Uterus (tissue), 4 donors: ENCODE results near the gene USP6. TPM values are rescaled to one million over a fixed set of nuclear protein-coding genes. Genes with fewer than 3 reads are reported as not detected.
"Not testable (repeated sequence)": the region's sequence is repeated elsewhere in the genome, so short reads cannot be mapped to it uniquely, and the experiment has no call there.

Experiments used
- DNase-seq, 2 donors: peaks; one replicate each; pipeline ENCODE4 v3.0.0-alpha.2; 2019 to 2020
- H3K27ac ChIP-seq, 2 donors: fragments of 200-600 bp; sonication (generic); 1 replicate in 1 of 2; 2 replicates in 1 of 2; pipeline ENCODE4 v1.5.1; 2016 to 2018
- H3K27me3 ChIP-seq, 2 donors: fragments of 200-600 bp; sonication (generic); one replicate each; pipeline ENCODE4 v1.5.1; 2018 to 2019; ENCODE audit warnings: control low read depth in 1 of 2
- H3K36me3 ChIP-seq, 2 donors: fragments of 200-600 bp; sonication (generic); one replicate each; pipeline ENCODE4 v1.5.1; 2019; ENCODE audit warnings: control low read depth in 1 of 2
- H3K4me1 ChIP-seq, 2 donors: fragments of 200-600 bp; sonication (generic); one replicate each; pipeline ENCODE4 v1.5.1; 2018 to 2019; ENCODE audit warnings: control low read depth in 1 of 2
- H3K4me3 ChIP-seq, 2 donors: fragments of 200-600 bp; sonication (generic); 1 replicate in 1 of 2; 2 replicates in 1 of 2; pipeline ENCODE4 v1.5.1; 2018 to 2019; ENCODE audit warnings: mild to moderate bottlenecking in 1 of 2
- H3K9me3 ChIP-seq, 2 donors: fragments of 200-600 bp; sonication (generic); one replicate each; pipeline ENCODE4 v1.5.1; 2019; ENCODE audit warnings: control low read depth in 1 of 2
- POLR2A ChIP-seq, 2 donors: fragments of 450-650 bp; IDR thresholded peaks; one replicate each; pipeline ENCODE4 v1.6.1; 2016; ENCODE audit warnings: antibody characterized with exemption in 2 of 2, mild to moderate bottlenecking in 1 of 2, moderate library complexity in 1 of 2
- intact Hi-C: fragments of 100-400 bp; cut with DNase I; formaldehyde crosslinking; loops from one replicate; pipeline ENCODE4 v1.15.1; 2023; ENCODE audit warnings: low total_unique reads
- total RNA-seq, 4 donors: library from RNA; depleted of rRNA in 3 of 4; stranded (reverse); fragments of >200 nt in 3 of 4; gene quantifications; one replicate each; pipeline versions ENCODE4 v1.1.0 to v1.2.4, GENCODE V29; 2014 to 2023
- TF ChIP-seq, protein P1 (sequence below), 4 experiments: fragments of 200-600 bp in 2 of 4; fragments of 450-650 bp in 2 of 4; sonication (generic) in 2 of 4; IDR thresholded peaks; one replicate each; pipeline ENCODE4 v1.5.1; 2016 to 2019; ENCODE audit warnings: antibody characterized with exemption in 4 of 4, mild to moderate bottlenecking in 2 of 4, moderate library complexity in 1 of 4
- donor health status: DM: yes; HTN: yes; CAD: no.

Gene USP6
- total RNA-seq, 4 donors from 2014 or later: 0.21 to 2.6 (median 0.97) TPM; not detected in 1

- H3K27me3 ChIP-seq: peaks cover 0 to 4% of the 10 kb centered on the region in 2 donors
- peak in 1 of 2 donors; percentile 9 for DNase-seq
- H3K4me1 ChIP-seq: no peaks in the 10 kb centered on the region
- intact Hi-C loops: no loop called here
- H3K27ac ChIP-seq: no peak overlapping the region
- H3K4me3 ChIP-seq: peak overlapping the region in 1 of 2 donors; percentile 22
- H3K9me3 ChIP-seq: no peaks in the 10 kb centered on the region
- H3K36me3 ChIP-seq: no peaks in the 10 kb centered on the region
- TF ChIP-seq POLR2A (IDR thresholded peaks at IDR 0.05): no peak
- TF ChIP-seq, protein P1, sequence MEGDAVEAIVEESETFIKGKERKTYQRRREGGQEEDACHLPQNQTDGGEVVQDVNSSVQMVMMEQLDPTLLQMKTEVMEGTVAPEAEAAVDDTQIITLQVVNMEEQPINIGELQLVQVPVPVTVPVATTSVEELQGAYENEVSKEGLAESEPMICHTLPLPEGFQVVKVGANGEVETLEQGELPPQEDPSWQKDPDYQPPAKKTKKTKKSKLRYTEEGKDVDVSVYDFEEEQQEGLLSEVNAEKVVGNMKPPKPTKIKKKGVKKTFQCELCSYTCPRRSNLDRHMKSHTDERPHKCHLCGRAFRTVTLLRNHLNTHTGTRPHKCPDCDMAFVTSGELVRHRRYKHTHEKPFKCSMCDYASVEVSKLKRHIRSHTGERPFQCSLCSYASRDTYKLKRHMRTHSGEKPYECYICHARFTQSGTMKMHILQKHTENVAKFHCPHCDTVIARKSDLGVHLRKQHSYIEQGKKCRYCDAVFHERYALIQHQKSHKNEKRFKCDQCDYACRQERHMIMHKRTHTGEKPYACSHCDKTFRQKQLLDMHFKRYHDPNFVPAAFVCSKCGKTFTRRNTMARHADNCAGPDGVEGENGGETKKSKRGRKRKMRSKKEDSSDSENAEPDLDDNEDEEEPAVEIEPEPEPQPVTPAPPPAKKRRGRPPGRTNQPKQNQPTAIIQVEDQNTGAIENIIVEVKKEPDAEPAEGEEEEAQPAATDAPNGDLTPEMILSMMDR (IDR thresholded peaks at IDR 0.05): no peak
Observed at GRCh38 chr17:5123343-5124124, 7.7 kb downstream of the USP6 start.

- intact Hi-C loops, H3K27ac ChIP-seq, H3K9me3 ChIP-seq, H3K36me3 ChIP-seq, H3K4me1 ChIP-seq, DNase-seq, H3K4me3 ChIP-seq, H3K27me3 ChIP-seq: not testable (repeated sequence)
Observed at GRCh38 chr17:5124125-5124760, 8.4 kb downstream of the USP6 start.

DNA sequence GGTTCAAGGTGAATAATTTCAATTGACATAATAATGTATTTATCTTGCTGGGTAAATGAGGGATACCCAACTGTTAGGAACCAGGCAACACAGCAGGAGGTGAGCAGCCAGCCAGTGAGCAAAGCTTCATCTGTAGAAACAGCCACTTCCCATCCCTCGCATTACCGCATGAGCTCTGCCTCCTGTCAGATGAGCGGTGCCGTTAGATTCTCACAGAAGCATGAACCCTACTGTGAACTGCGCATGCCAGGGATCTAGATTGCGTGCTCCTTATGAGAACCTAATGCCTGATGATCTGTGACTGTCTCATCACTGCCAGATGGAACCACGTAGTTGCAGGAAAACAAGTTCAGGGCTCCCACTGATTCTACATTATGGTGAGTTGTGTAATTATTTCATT, 9.1 kb downstream of the USP6 start:
- H3K27me3 ChIP-seq, H3K36me3 ChIP-seq, DNase-seq, H3K4me3 ChIP-seq, intact Hi-C loops, H3K9me3 ChIP-seq, H3K4me1 ChIP-seq, H3K27ac ChIP-seq: not testable (repeated sequence)

- Histone ChIP-seq H3K9me3 (no peaks in the 10 kb centered on the region), H3K27ac (no peak overlapping the region), H3K4me3 (no peak overlapping the region), H3K4me1 (no peaks in the 10 kb centered on the region), H3K36me3 (no peaks in the 10 kb centered on the region), H3K27me3 (peaks cover 0 to 4% of the 10 kb centered on the region in 2 donors)
- no peak for DNase-seq
- intact Hi-C loops: no loop called here
- TF ChIP-seq, protein P1 (IDR thresholded peaks at IDR 0.05): no peak
- no peak for TF ChIP-seq POLR2A (IDR thresholded peaks at IDR 0.05)
Observed at GRCh38 chr17:5126719-5127488, 11.1 kb downstream of the USP6 start.

- intact Hi-C loops: no loop called here
- no peak for DNase-seq
- H3K27me3 ChIP-seq: no peaks in the 10 kb centered on the region
- TF ChIP-seq POLR2A (IDR thresholded peaks at IDR 0.05): no peak
- TF ChIP-seq, protein P1 (IDR thresholded peaks at IDR 0.05): no peak
- H3K4me1 ChIP-seq: no peaks in the 10 kb centered on the region
- no peak overlapping the region for H3K27ac ChIP-seq
- no peak overlapping the region for H3K4me3 ChIP-seq
- H3K36me3 ChIP-seq: no peaks in the 10 kb centered on the region
- no peaks in the 10 kb centered on the region for H3K9me3 ChIP-seq
Observed at GRCh38 chr17:5127910-5128309, 12.1 kb downstream of the USP6 start.

GRCh38 chr17:5128387-5128786, 12.6 kb downstream of the USP6 start:
- intact Hi-C loops, H3K27me3 ChIP-seq, DNase-seq, H3K36me3 ChIP-seq, H3K27ac ChIP-seq, H3K4me1 ChIP-seq, H3K9me3 ChIP-seq, H3K4me3 ChIP-seq: not testable (repeated sequence)
